Choroid plexus epithelial cell (primary cell): ENCODE results near the gene LMO2.

Experiments used
- DNase-seq: peaks from one replicate; pipeline ENCODE4 v3.0.0-alpha.2; 2010; ENCODE audit warnings: low read depth
- H3K4me3 ChIP-seq: 2 replicates; pipeline ENCODE4 v1.5.1; 2011; ENCODE audit warnings: low read depth, mild to moderate bottlenecking, control low read depth, low read length, moderate library complexity
- CTCF ChIP-seq: conservative IDR thresholded peaks from 2 replicates; pipeline ENCODE4 v1.5.1; 2011; ENCODE audit warnings: low read depth, mild to moderate bottlenecking, control low read depth, inconsistent platforms, low read length, moderate library complexity

LMO2 gene

GRCh38 chr11:33863418-33864172 lies 28.3 kb downstream of the LMO2 start:
- TF ChIP-seq CTCF, result no peak
- no peak for DNase-seq

GRCh38 chr11:33861941-33862589 lies 29.8 kb downstream of the LMO2 start:
- no peak overlapping the region for H3K4me3 ChIP-seq
- TF ChIP-seq CTCF, result no peak
- no peak for DNase-seq

More at GRCh38 chr11:33863418-33864172, 28.3 kb downstream of the LMO2 start:
- no peak overlapping the region for H3K4me3 ChIP-seq

GRCh38 chr11:33861386-33861785 lies 30.5 kb downstream of the LMO2 start:
- H3K4me3 ChIP-seq, result no peak overlapping the region
- TF ChIP-seq CTCF, result no peak
- DNase-seq, result no peak

GRCh38 chr11:33860926-33861325 lies 30.9 kb downstream of the LMO2 start:
- no peak for TF ChIP-seq CTCF
- no peak overlapping the region for H3K4me3 ChIP-seq
- DNase-seq, result no peak

- TF ChIP-seq CTCF, result no peak
- no peak for DNase-seq
- no peak overlapping the region for H3K4me3 ChIP-seq
Measured at GRCh38 chr11:33859306-33859705, 32.6 kb downstream of the LMO2 start.

GRCh38 chr11:33857933-33858371 lies 33.9 kb downstream of the LMO2 start:
- peak; percentile 99 for TF ChIP-seq CTCF
- peak; percentile 80 for DNase-seq
- H3K4me3 ChIP-seq, result no peak overlapping the region
